GM18909 (cell line): ENCODE measurements around the gene PLG.
"Not testable (repeated sequence)": the region's sequence is repeated elsewhere in the genome, so short reads cannot be mapped to it uniquely, and the experiment has no call there.

Experiments used
- ATAC-seq: cut with Tn5 transposase; IDR thresholded peaks from one replicate; pipeline ENCODE4 v1.9.1; 2021; ENCODE audit warnings: mild to moderate bottlenecking; ENCODE audit not compliant: unreplicated experiment, poor library complexity

The PLG gene

DNA sequence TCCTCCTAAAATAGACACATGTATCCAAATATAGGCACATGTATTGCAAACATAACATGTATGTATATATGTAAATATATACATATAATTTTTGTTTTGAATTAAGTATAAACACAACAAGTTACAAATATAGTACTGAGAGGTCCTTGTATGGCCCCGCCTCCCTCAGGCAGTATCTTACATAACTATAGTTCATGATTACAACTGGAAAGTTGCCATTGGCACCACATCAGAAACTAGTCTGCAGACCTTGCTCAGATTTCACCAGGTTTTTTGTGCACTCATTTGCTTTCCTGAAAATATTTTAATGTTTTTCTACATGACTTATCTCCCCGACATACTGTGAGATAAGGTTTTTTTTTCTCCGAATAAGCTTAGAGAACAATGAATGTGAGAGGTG, 5.2 kb upstream of the PLG start:
- not testable (repeated sequence) for ATAC-seq

DNA sequence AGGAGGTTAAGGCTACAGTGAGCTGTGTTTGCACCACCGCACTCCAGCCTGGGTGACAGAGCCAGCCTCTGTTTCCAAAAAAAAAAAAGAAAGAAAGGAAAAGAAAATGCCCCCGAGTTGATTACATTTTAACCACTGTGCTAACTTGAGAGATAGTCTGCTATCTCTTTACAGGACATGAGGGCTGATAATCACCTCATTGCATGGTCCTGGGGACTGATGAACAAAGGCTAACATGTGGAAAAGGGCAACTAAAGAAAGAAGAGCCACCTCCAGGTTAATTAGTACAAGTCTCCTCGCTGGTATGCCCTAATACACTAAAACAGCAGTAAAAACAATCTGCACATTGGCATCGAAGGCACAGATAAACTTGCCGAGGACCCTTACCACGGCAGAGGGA, 4.2 kb upstream of the PLG start:
- no peak for ATAC-seq

DNA sequence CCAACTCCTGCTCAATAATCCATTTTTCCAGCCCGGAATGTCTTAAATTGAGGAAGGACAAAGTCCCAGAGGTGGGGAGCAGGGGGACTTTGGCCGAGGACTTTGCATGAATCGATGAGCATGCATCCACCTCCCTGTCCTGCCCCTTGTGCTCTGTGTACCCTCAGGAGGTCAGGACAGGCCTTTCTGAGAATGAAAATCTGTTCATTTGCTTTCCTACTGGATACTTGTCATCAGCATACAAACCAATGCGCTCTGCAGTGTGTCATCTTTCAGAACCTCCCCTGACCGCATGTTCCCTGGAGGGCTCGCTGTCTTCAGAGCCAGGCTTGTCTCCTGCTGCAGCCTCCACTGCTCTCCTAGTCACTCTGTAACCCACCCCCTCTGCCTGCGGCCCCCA, 2.6 kb downstream of the PLG start:
- not testable (repeated sequence) for ATAC-seq

DNA sequence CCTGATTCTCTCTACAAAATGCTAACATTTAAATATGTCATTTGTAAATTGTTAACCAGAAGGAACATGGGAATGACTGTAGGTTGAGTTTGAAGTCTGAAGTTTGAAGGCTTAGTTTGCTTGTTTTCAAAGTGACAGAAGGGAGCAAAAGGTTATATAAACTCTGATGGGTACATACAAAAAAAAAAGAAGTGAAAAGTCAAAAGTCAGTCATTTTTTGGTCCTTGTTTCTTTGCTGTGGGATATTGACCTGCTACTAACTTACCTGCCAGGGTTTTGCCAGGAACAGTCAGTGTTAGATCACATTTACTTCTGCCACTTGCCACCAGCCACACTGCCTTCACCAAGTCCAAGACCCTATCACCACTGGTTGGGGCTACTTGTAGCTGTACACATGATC, 6.9 kb downstream of the PLG start:
- ATAC-seq: not testable (repeated sequence)

DNA sequence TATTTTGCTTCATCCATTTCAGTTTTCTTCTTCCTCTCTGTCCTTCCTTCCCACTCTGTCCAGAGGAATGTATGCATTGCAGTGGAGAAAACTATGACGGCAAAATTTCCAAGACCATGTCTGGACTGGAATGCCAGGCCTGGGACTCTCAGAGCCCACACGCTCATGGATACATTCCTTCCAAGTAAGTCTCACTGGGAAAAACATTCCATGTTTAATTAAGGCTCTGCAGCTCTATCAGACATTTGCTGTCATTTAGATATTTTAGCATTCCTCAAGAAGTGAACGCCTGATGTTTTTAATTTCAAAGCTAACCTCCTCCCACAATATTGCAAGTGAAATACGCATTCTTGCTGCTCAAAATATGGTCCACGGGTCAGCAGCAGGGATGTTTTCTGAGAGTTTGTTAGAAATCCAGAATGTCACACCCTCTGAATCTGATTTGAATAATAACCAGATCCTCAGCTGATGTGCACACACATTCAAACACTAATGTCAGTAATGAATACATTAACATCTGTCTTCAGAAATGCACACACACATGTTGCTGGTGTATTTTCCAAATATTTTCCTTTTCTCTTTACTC, 12.8 kb downstream of the PLG start:
- no peak for ATAC-seq

DNA sequence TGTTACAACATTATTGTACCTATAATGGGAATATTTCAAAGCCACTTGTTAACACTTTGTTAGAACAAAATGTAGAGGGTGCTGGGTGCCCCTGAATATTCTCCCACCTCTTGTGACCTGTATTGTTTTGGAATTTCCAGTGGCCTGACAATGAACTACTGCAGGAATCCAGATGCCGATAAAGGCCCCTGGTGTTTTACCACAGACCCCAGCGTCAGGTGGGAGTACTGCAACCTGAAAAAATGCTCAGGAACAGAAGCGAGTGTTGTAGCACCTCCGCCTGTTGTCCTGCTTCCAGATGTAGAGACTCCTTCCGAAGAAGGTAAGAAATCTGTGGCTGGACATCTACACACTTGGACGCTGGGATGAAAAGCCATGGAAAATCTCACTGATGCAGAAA, 28.9 kb downstream of the PLG start:
- no peak for ATAC-seq

DNA sequence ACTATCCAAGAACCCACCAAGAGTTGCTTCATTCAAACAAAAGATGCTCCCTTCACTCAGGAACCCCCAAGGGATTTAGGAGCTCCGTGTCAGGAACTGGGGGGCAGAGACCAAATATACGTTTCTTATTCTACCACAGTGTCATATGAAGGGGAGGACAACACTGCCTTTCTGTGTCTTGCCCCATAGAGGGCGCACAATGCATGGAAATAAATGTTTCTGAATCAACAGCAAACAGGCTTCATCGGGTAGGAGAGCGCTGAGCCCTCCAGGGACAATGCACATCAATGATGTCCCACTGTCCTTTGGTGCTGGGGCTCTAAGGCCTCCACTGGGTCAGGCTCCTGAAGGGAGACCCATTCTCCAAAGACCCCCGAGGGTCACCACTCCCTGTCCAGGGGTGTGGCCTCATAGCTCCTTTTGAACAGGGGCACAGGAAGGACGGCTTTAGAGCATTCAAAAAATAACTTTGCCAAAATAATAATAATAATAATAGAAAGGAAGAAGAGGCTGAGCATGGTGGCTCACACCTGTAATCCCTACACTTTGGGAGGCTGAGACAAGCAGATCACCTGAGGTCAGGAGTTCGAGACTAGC, 31.1 kb downstream of the PLG start:
- ATAC-seq: peak; percentile 89

DNA sequence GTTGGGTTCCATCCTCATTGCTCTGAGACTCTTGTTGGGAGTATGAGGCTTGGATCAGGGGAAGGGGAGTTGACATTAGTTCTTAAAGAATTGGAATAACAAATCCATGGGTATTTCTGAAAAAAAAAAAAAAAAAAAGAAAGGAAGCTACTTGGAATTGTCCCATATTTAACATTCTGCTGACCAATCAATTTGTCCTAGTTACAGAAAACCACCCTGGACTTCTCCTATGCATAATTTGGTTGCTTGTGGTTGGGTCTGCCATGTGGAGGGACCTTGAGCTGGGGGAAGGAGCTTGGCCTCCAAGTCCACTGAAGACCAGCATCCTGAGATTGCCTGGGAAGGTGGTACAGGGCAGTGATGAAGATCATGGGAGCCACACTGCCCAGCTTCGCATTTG, 32.6 kb downstream of the PLG start:
- ATAC-seq: no peak

DNA sequence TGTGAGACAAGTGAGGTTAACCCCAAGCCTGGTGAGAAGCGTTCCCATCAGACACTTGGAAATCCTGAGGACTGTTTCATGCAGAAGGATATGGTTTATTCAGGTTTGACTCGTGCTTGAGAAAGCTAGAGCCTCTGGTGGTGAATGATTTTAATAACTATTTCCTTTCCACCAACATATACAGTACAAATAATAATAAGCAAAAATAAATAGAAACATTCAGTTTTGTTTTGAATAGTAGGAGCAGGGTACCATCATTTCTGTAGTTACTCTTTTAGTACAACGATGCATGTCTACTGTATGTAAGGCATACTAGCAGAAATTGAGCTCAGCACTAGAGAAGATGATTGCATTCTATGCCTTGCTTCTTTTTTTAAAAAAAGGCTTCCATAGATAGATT, 33.5 kb downstream of the PLG start:
- ATAC-seq: peak; percentile 62

DNA sequence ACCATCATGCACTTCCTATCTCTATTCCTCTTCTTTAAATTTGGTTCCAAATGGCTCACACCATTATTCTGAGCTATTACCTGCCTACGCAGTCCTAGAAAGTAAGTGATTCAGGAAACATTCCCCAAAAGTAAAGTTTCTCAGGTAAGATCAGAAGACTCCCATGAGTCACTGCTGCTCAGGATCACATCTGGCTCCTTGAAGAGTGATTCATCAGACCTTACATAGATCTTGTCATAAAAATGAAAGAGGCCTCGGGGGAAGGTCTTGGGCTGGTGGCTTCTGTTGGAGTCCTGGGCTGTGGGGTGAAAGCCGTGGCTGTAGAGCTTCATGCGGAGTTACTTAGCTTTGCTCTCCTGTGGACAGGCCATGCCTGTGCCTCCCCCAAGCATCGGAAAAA, 35.9 kb downstream of the PLG start:
- ATAC-seq: no peak

DNA sequence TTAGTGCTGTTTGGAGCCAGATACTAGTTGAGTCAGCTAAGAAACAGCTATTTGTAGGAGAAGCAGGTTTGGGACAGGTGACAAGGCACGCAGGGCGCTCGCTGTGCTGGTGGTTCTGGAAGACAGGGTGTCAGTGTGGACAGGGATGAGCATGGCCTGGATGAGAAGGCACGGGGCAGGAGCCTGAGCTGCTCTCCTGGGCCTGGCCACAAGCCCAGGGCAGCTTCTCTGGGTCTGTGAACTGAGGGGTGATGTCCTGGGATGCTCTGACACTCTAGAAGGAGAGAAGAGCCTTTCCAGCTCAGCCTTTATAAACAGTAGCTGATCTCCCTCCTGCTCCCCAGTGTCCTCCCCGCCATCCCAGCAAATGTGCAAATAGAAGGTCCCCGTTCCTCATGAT, 37.9 kb downstream of the PLG start:
- ATAC-seq: no peak

DNA sequence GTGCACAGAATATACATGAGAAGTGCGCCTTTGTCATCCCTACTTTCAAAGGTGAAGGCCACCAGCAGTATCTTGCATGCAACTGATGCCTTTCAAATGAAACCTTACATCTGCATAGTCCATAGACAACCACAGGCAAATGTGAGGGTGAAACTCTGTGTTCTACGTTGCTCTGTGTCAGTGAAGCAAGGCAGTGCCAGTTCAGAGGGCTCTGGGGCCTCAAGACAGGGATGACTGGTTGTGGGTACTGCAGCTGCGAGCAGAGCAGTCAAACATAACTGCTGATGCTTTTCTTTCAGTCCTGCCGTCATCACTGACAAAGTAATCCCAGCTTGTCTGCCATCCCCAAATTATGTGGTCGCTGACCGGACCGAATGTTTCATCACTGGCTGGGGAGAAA, 39.0 kb downstream of the PLG start:
- ATAC-seq: peak; percentile 99

DNA sequence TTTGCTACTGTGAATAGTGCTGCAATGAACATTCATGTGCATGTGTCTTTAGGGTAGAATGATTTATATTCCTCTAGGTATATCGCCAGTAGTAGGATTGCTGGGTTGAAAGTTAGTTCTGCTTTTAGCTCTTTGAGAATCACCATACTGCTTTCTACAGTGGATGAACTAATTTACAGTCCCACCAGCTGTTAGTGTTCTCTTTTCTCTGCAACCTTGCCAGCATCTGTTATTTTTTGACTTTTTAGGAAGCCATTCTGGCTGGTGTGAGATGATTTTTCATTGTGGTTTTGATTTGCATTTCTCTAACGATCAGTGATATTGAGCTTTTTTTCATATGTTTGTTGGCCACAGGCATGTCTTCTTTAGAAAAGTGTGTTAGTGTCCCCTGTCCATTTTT, 40.0 kb downstream of the PLG start:
- peak; percentile 60 for ATAC-seq

DNA sequence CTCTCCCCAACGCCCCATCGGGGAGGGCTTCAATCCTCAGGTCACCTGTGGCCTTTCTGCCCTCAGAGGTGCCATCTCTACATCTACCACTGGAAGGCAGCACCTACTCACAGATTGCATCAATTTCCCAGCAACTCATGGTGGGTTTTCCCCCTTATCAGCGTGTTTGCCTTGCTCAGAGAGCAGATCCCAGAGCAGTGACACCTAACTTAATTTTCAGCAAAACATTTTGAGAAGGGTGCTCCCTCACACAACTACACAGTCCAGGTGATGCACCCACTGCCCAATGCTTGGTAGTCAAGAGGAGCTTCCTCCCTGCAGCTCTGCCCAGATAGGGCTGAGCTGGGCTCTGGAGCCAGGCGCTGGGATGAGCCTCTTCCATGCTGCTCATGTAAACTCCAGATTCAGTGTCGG, 48.2 kb downstream of the PLG start:
- ATAC-seq: peak; percentile 92

DNA sequence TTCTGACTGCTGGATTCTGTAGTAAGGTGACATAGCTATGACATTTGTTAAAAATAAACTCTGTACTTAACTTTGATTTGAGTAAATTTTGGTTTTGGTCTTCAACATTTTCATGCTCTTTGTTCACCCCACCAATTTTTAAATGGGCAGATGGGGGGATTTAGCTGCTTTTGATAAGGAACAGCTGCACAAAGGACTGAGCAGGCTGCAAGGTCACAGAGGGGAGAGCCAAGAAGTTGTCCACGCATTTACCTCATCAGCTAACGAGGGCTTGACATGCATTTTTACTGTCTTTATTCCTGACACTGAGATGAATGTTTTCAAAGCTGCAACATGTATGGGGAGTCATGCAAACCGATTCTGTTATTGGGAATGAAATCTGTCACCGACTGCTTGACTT, 51.2 kb downstream of the PLG start:
- ATAC-seq: not testable (repeated sequence)

DNA sequence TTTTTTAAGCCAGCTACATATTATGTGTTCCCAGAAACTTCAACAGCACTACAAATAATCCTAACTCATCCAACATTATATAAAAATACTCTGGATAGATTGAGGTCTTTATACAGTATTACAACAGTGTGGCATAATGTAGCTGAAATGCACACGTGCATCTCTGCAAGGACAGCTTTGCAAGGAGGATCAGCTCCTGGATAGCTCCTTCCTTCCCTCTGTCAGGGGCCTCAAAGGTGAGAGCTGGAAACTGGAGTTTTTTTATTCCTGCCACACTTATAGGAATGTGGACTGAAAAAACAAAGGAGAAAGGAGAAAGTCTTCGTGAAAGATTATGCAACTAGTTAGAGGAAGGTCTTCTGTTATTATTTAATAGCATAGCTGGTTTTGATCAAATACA, 53.1 kb downstream of the PLG start:
- no peak for ATAC-seq

DNA sequence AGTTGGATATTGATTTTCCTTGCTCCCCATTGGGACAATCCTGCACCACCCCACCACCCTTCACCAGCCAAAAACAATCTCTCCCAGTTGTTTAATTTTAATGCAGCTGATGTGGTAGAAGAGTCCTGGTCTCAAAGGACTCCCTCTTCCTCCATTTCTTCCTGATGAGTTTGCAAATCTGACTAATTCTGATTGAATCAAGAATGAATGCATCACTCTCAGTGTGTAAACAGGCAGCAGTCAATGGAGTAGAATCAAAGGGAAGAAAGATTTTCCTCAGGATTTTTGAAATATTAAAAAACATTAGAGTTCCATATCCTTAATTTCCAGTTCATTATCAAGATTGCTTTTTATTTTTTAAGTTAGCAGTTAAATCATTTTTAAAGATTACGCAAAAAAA, 54.0 kb downstream of the PLG start:
- ATAC-seq: no peak

DNA sequence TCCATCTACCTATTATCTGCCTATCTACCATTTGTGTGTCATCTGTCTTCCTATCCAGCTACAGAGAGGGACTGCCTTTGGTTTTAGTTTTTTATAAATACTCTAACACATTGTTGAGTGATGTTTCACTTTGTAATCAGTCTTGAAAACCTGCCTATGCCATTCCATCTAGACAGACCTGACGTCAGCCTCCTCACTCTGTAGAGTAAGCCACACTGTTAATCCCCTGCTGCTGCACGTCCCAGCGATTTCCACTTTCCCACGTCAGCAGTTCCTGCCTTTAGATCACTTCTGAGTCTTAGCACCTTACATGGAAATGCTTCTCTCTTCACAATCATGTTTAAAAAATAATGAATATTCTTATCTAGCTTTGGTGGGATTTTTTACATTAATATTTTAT, 54.8 kb downstream of the PLG start:
- no peak for ATAC-seq

DNA sequence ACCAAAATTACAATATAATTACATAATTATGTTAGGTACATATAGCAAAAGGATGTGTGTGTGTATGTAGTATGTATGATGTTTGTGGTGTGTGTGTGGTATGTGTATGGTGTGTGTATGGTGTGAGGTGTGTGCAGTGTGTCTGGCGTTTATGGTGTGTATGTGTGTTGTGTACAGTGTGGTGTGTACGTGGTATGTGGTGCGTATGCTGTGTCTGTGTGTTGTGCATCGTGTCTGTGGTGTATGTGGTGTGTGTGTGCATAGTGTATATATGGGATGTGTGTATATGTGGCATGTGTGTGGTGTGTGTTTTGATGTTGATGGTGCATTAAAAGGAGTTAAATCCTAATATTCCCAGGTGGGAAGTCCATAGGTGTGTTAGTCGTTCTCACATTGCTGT, 62.8 kb downstream of the PLG start:
- no peak for ATAC-seq

DNA sequence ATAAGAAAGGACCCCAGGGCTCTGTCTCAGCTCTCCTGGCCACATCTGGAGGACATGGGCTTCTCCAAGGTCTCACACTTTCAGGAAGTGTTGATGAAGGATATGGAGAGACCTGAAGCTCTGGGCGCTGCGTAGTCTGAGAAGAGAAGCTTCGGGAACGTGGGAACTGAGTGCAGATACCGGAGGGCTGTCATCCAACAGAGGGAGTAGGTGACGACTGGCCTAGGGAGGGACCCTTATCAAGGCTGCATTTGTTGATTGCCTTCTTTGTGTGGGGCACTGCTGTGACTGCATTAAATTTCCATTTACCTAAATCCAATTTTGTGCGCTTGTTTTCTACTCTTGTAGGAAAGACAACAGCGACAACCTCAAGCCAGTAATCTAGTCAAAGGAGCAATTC, 63.4 kb downstream of the PLG start:
- no peak for ATAC-seq

DNA sequence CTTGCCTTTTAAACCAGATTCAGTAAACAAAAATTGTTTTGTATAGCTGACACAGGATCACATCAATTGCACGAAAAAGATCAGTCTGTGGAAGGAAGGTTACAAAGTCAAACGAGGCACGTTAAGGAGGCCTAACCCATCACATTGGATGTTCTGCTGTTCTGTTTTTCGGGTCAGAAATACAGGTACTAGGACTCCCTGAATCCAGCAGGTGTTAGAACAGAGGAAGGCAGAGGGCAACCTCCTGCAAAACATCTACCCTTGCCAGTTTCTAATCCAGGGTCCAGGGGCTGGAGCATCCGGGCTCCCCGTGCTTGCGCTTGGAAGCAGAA, 64.6 kb downstream of the PLG start:
- ATAC-seq: peak; percentile 15

DNA sequence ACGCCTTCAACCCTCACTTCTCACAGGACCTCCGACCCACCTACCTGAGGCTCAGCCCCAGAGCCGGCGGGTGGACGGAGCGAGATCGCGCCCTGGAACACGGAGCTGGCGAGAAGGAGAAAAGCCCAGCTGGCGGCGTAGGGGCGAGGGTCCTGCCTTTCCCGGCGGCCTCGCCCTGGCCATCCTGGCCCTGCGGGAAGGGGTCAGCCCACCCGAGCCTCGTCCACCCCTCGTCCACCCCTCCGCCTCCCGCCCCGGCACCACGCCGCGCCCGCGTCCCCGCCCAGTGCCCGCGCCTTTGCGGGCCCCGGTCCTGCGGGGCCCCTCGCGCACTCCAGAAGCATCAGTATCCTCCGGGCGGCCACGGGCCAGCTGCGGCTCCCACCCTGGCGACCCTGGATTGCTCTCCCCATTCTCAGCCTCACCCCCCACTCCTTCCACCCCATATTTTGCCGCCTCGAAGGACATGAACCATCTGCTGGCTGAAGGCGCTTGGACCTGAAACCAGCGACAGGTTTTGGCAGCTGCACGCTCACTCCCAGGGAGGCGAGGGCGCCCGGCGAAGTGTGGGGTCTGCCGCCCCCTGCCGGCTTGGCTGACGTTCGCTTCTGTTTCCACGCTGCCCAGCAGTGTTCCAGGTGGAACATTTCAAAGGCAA, 65.1 kb downstream of the PLG start:
- ATAC-seq: peak; percentile 96
